DOHH2 (cell line): ENCODE data around the gene EPN3.

Source experiments
- CTCF ChIP-seq: fragments of 200-600 bp; sonication (generic); IDR thresholded peaks from one replicate; pipeline ENCODE4 v1.5.1; 2014; ENCODE audit warnings: antibody characterized with exemption, mild to moderate bottlenecking, low read depth, low read length; ENCODE audit not compliant: poor library complexity, severe bottlenecking
- EZH2phosphoT487 ChIP-seq: fragments of 200-600 bp; sonication (generic); IDR thresholded peaks from 2 replicates; pipeline ENCODE4 v1.6.1; 2017; ENCODE audit warnings: borderline replicate concordance, mild to moderate bottlenecking, antibody characterized with exemption, low read length, moderate library complexity, mixed read lengths

- TF ChIP-seq CTCF (no peak), EZH2phosphoT487 (no peak)
These were observed 44.3 kb downstream of the EPN3 start for GRCh38 chr17:50576864-50577263.
